Esophagus squamous epithelium (tissue), 4 donors: ENCODE data around the gene BACH2.

Source experiments
- CTCF ChIP-seq, 6 experiments: fragments of 450-650 bp in 4 of 6; fragments of 200-600 bp in 2 of 6; sonication (generic) in 2 of 6; IDR thresholded peaks; one replicate each; pipeline ENCODE4 v1.5.1; 2016 to 2019; ENCODE audit warnings: antibody characterized with exemption in 6 of 6, mild to moderate bottlenecking in 4 of 6, moderate library complexity in 4 of 6
- POLR2A ChIP-seq, 4 donors: fragments of 450-650 bp; IDR thresholded peaks; one replicate each; pipeline ENCODE4 v1.6.1; 2017; ENCODE audit warnings: antibody characterized with exemption in 4 of 4, mild to moderate bottlenecking in 4 of 4, moderate library complexity in 3 of 4

GRCh38 chr6:90146921-90147649 is 149.6 kb downstream of the BACH2 start:
- TF ChIP-seq CTCF (IDR thresholded peaks at IDR 0.05) = no peak
- TF ChIP-seq POLR2A (IDR thresholded peaks at IDR 0.05) = no peak
